ENCODE data around the gene SLC35F2. TPM values are rescaled to one million over a fixed set of nuclear protein-coding genes. Genes with fewer than 3 reads are reported as not detected.

The SLC35F2 gene
- total and polyA plus RNA-seq, 2 of the 8 experiments (the other 6 are each of a cell fraction or from before 2014, with no cell fraction given) = 15.1 to 29.7 TPM

DNA sequence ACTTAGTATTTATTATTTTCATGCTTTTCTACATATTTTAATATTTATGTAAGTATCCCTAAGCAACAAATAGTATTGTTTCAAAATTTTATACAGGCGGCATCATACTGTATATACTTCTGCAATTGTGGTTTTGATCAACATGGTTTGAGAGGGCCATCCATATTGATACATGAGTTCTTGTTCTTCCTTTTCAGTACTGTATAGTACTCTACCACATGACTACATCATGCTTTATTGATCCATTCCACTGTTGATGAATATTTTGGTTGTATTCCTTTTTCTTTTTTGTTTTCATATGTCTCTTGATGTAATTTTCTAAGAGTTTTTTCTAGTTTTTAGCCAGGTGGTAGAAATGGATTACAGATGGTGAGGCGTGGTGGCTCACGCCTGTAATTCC is 40.1 kb downstream of the SLC35F2 start:
- no peak overlapping the region for H3K4ac ChIP-seq (replicated peaks; ENCODE audit: insufficient read length, low read depth, low read length)
- no peak overlapping the region for H3K23ac ChIP-seq (ENCODE audit: insufficient read length)
- TF ChIP-seq SP2 (IDR thresholded peaks at IDR 0.05; ENCODE audit: low read length) (no peak), HDAC2 (IDR thresholded peaks at IDR 0.05; ENCODE audit: borderline replicate concordance in 1 of 2, low read depth in 2 of 2, low read length in 2 of 2) (no peak), SAP30 (IDR thresholded peaks at IDR 0.05; ENCODE audit: insufficient read depth, insufficient replicate concordance, low read length) (no peak)
- no peak overlapping the region for H4K5ac ChIP-seq (ENCODE audit: insufficient read length, low read depth, low read length)
- H3K56ac ChIP-seq (replicated peaks; ENCODE audit: insufficient read length, low read depth, low read length) = no peak overlapping the region
- no peak overlapping the region for H3K4me2 ChIP-seq (ENCODE audit: insufficient read depth in 1 of 2, low read depth in 2 of 2, low read length in 2 of 2)
- no peak overlapping the region for H2BK12ac ChIP-seq (ENCODE audit: low read depth, low read length)
- H4K91ac ChIP-seq (replicated peaks; ENCODE audit: insufficient read length, low read length) = no peak overlapping the region
- no peak overlapping the region for H2BK15ac ChIP-seq (ENCODE audit: low read length)
- H2BK20ac ChIP-seq (ENCODE audit: low read length) = no peak overlapping the region
- no peaks in the 10 kb centered on the region for H3K4me1 ChIP-seq (replicated peaks in 1 of 4; ENCODE audit: control insufficient read depth in 3 of 4, insufficient read depth in 4 of 4, low read length in 3 of 4)
- H3K14ac ChIP-seq (ENCODE audit: insufficient read length) = no peak overlapping the region
- H3K79me2 ChIP-seq (ENCODE audit: control insufficient read depth in 1 of 2, insufficient read depth in 2 of 2, low read length in 2 of 2) = no peaks in the 10 kb centered on the region
- H4K20me1 ChIP-seq (replicated peaks in 1 of 2; ENCODE audit: control insufficient read depth in 1 of 2, insufficient read depth in 2 of 2, low read length in 2 of 2) = peaks cover 0 to 2% of the 10 kb centered on the region in 2 experiments
- no peaks in the 10 kb centered on the region; a peak in 1 of 8 replicates for H3K36me3 ChIP-seq (ENCODE audit: control insufficient read depth in 2 of 4, insufficient read depth in 4 of 4, low read length in 3 of 4)
- H3K79me1 ChIP-seq (ENCODE audit: low read depth, low read length) = no peaks in the 10 kb centered on the region; the same call in 1 of the 2 replicates
- H3K18ac ChIP-seq (ENCODE audit: extremely low read depth, low read length) = no peak overlapping the region
- DNase-seq (ENCODE audit: low read depth in 1 of 2, low spot score in 2 of 2) (no peak), FAIRE-seq (no peak)
- H2AFZ ChIP-seq (ENCODE audit: low read length) = no peak overlapping the region
- ChIA-PET POLR2A (ENCODE audit: partially characterized antibody) (no interaction called here), CTCF (ENCODE audit: partially characterized antibody) (interaction anchor here (0.8 to 1.0 kb wide), 2 partner anchors 12 to 18 kb away, joined by 3 to 4 read pairs; no protein-coding TSS in a partner anchor)
- H3K9me3 ChIP-seq (ENCODE audit: insufficient read depth in 2 of 2, low read depth in 1 of 2, low read length in 1 of 2) = no peaks in the 10 kb centered on the region
- H3K27ac ChIP-seq (ENCODE audit: low read depth, low read length) = no peak overlapping the region
- no peak overlapping the region for H2AK5ac ChIP-seq (ENCODE audit: low read depth, low read length)
- 85% methylated on average over 3 of the region's 3 CpGs; no CpG with 5 or more reads in 1 of the 2 experiments for WGBS, 2 experiments (ENCODE audit: extremely low coverage in 1 of 2, insufficient coverage in 1 of 2, insufficient read length in 1 of 2, insufficient replicate concordance in 2 of 2, low coverage in 1 of 2, low lambda C conversion rate in 2 of 2, missing lambda C conversion rate in 1 of 2)
- no peak overlapping the region for H4K8ac ChIP-seq (ENCODE audit: extremely low read depth, insufficient read depth, low read length)
- H3K9ac ChIP-seq (replicated peaks in 1 of 4; ENCODE audit: extremely low read depth in 1 of 4, low read depth in 3 of 4, low read length in 3 of 4) = no peak overlapping the region
- no peak overlapping the region for H2BK120ac ChIP-seq (replicated peaks; ENCODE audit: low read depth, low read length)
- H2BK5ac ChIP-seq (ENCODE audit: low read depth, low read length) = no peak overlapping the region
- no peaks in the 10 kb centered on the region; the same call in 1 of the 2 replicates for H3K23me2 ChIP-seq (ENCODE audit: low read depth, low read length)
- no peaks in the 10 kb centered on the region for H3K27me3 ChIP-seq (replicated peaks in 1 of 4; ENCODE audit: control insufficient read depth in 3 of 4, extremely low read depth in 1 of 4, insufficient read depth in 3 of 4, low read length in 3 of 4)
- no peak overlapping the region for H3K4me3 ChIP-seq (ENCODE audit: extremely low read depth in 1 of 4, insufficient read depth in 2 of 4, low read depth in 3 of 4, low read length in 4 of 4)

Data from H1 (cell line).